GM23338 (cell line): ENCODE data around the gene ZNF83.

Source experiments
- CREB1 ChIP-seq: fragments of 250-450 bp; sonication (Bioruptor Pico); IDR thresholded peaks from 2 replicates; pipeline ENCODE4 v1.5.0; 2020; ENCODE audit warnings: low read depth, mild to moderate bottlenecking, moderate library complexity
- CTCF ChIP-seq, 2 experiments: fragments of 200-600 bp in 1 of 2; sonication (generic) in 1 of 2; conservative IDR thresholded peaks; 2 replicates each; pipeline versions ENCODE4 v1.5.1 to v1.6.1; 2016 to 2017; ENCODE audit warnings: antibody characterized with exemption in 2 of 2, low read depth in 2 of 2, mild to moderate bottlenecking in 2 of 2, moderate library complexity in 1 of 2
- ETS1 ChIP-seq: IDR thresholded peaks from 2 replicates; pipeline ENCODE4 v1.6.1; 2016; ENCODE audit warnings: antibody characterized with exemption
- EZH2 ChIP-seq: fragments of 200-600 bp; sonication (generic); IDR thresholded peaks from one replicate; pipeline ENCODE4 v1.8.0; 2017; ENCODE audit warnings: antibody characterized with exemption, mild to moderate bottlenecking, low read depth; ENCODE audit not compliant: unreplicated experiment
- EZH2phosphoT487 ChIP-seq: fragments of 200-600 bp; sonication (generic); IDR thresholded peaks from one replicate; pipeline ENCODE4 v1.8.1; 2018; ENCODE audit warnings: antibody characterized with exemption; ENCODE audit not compliant: unreplicated experiment
- JUNB ChIP-seq: IDR thresholded peaks from one replicate; pipeline ENCODE4 v1.6.1; 2016; ENCODE audit warnings: antibody characterized with exemption; ENCODE audit not compliant: unreplicated experiment
- POLR2AphosphoS5 ChIP-seq: IDR thresholded peaks from 2 replicates; pipeline ENCODE4 v1.6.1; 2016; ENCODE audit warnings: antibody characterized with exemption, low read depth
- REST ChIP-seq: IDR thresholded peaks from one replicate; pipeline ENCODE4 v1.6.1; 2018; ENCODE audit warnings: antibody characterized with exemption; ENCODE audit not compliant: unreplicated experiment
- ZNF114 ChIP-seq: fragments of 250-450 bp; sonication (Bioruptor Pico); IDR thresholded peaks from 2 replicates; pipeline ENCODE4 v1.5.0; 2020; ENCODE audit warnings: mild to moderate bottlenecking, moderate library complexity
- ZNF331 ChIP-seq: fragments of 250-450 bp; sonication (Bioruptor Pico); IDR thresholded peaks from 2 replicates; pipeline ENCODE4 v1.5.0; 2020; ENCODE audit warnings: low read depth, mild to moderate bottlenecking, moderate library complexity
- ZNF462 ChIP-seq: fragments of 250-450 bp; sonication (Bioruptor Pico); IDR thresholded peaks from 2 replicates; pipeline ENCODE4 v1.5.0; 2020; ENCODE audit warnings: mild to moderate bottlenecking, moderate library complexity

GRCh38 chr19:52592301-52592700, 45.9 kb downstream of the ZNF83 start:
- TF ChIP-seq EZH2phosphoT487 (no peak), POLR2AphosphoS5 (no peak), CTCF (conservative IDR thresholded peaks at IDR 0.05; ENCODE audit: low read depth in 2 of 2) (peak; percentile 16 to 33; a peak in 1 of 4 replicates), EZH2 (no peak), ZNF331 (no peak), ZNF114 (no peak), REST (no peak), ETS1 (no peak), ZNF462 (CRISPR knock-in tag) (no peak), CREB1 (no peak), JUNB (no peak)
